Suprapubic skin (tissue), 4 donors: ENCODE results near the gene NYAP2.

Experiments used
- POLR2A ChIP-seq, 2 donors: fragments of 450-650 bp; IDR thresholded peaks; one replicate each; pipeline ENCODE4 v1.6.1; 2017; ENCODE audit warnings: antibody characterized with exemption in 2 of 2, mild to moderate bottlenecking in 2 of 2, moderate library complexity in 2 of 2
- POLR2AphosphoS5 ChIP-seq, 3 donors: sonication (generic); formaldehyde crosslinking; IDR thresholded peaks; one replicate each; pipeline ENCODE4 v1.6.1; 2017; ENCODE audit warnings: antibody characterized with exemption in 3 of 3
- TF ChIP-seq, protein P1 (sequence below), 2 donors: fragments of 200-600 bp in 1 of 2; fragments of 450-650 bp in 1 of 2; sonication (generic) in 1 of 2; IDR thresholded peaks; one replicate each; pipeline ENCODE4 v1.5.1; 2016 to 2019; ENCODE audit warnings: antibody characterized with exemption in 2 of 2, mild to moderate bottlenecking in 1 of 2, moderate library complexity in 1 of 2

- TF ChIP-seq POLR2AphosphoS5 (IDR thresholded peaks at IDR 0.05) (no peak), POLR2A (IDR thresholded peaks at IDR 0.05) (no peak)
- TF ChIP-seq, protein P1, sequence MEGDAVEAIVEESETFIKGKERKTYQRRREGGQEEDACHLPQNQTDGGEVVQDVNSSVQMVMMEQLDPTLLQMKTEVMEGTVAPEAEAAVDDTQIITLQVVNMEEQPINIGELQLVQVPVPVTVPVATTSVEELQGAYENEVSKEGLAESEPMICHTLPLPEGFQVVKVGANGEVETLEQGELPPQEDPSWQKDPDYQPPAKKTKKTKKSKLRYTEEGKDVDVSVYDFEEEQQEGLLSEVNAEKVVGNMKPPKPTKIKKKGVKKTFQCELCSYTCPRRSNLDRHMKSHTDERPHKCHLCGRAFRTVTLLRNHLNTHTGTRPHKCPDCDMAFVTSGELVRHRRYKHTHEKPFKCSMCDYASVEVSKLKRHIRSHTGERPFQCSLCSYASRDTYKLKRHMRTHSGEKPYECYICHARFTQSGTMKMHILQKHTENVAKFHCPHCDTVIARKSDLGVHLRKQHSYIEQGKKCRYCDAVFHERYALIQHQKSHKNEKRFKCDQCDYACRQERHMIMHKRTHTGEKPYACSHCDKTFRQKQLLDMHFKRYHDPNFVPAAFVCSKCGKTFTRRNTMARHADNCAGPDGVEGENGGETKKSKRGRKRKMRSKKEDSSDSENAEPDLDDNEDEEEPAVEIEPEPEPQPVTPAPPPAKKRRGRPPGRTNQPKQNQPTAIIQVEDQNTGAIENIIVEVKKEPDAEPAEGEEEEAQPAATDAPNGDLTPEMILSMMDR (IDR thresholded peaks at IDR 0.05), result no peak
These were observed 57.2 kb downstream of the NYAP2 start for GRCh38 chr2:225456619-225457260.
